ENCODE data around the gene INPP5E. TPM values are rescaled to one million over a fixed set of nuclear protein-coding genes. Genes with fewer than 3 reads are reported as not detected.

INPP5E gene
- total and polyA plus RNA-seq, 2 donors (not counting 1 experiment from before 2014, with no cell fraction given): 3.9 to 7.8 TPM

DNA sequence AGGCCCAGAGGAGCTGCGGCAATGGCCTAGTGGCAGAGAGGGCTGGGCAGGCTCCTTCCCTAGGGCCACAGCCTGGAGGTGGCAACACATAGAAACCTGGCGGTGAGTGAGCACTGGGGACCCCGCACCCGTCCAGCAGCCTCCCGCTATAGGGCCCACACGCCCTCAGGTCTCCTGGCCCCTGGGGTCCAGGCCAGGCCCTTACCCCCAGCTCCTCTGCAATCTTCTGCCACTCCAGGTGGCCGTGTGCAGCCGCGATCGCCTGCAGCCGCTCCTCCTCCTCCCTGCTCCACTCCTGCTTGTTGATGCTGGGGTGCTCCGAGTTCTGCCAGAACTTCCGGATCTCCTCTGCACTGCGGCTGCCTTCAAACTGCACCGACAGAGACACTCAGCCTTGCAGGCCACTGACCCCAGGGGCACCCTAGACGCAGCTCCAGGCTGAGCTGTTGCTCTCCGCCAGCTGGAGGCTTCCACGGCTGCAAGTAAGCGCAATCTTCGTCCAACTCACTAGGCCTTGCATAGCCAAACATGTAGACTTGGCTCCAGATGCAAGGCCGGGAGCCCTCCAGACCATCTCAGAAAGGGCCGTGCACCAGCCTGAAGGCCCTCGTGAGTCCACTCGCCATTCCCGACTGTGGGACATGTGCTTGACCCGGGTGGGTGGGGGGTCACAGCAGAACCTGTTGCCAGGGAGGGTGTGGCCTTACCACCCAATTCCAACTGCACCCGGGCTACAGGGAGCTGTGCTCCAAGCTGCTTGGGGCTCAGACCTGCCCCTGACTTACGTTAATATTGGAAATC is 47.7 kb downstream of the INPP5E start:
- Histone ChIP-seq H3K4me2 (ENCODE audit: extremely low read depth, insufficient read depth, low read length) (no peak overlapping the region), H4K20me1 (ENCODE audit: control insufficient read depth, extremely low read depth, insufficient read depth, low read length) (no peaks in the 10 kb centered on the region), H3K4me1 (ENCODE audit: control insufficient read depth, extremely low read depth, insufficient read depth, low read length) (no peaks in the 10 kb centered on the region), H3K79me2 (ENCODE audit: control insufficient read depth, insufficient read depth, low read length) (no peaks in the 10 kb centered on the region), H3K9ac (ENCODE audit: insufficient read depth, low read length) (no peak overlapping the region), H2AFZ (ENCODE audit: low read length) (no peak overlapping the region), H3K27me3 (ENCODE audit: control insufficient read depth, insufficient read depth, low read length) (no peaks in the 10 kb centered on the region), H3K36me3 (ENCODE audit: control insufficient read depth, insufficient read depth, low read length) (peaks cover 39% of the 10 kb centered on the region), H3K9me3 (ENCODE audit: control insufficient read depth, insufficient read depth, low read depth, low read length) (no peaks in the 10 kb centered on the region), H3K4me3 (replicated peaks in 1 of 4; ENCODE audit: control extremely low read depth in 1 of 4, insufficient read depth in 1 of 4, low read depth in 3 of 4, low read length in 4 of 4) (no peak overlapping the region), H3K27ac (ENCODE audit: insufficient read depth, low read length) (no peak overlapping the region)
- DNase-seq (ENCODE audit: low read depth in 2 of 2): no peak
- TF ChIP-seq EZH2 (IDR thresholded peaks at IDR 0.05; ENCODE audit: low read length, missing control alignments): no peak
- TF ChIP-seq CTCF (conservative IDR thresholded peaks at IDR 0.05 in 1 of 2, IDR thresholded peaks at IDR 0.05 in 1 of 2; ENCODE audit: low read depth in 1 of 2, low read length in 2 of 2): no peak

DNA sequence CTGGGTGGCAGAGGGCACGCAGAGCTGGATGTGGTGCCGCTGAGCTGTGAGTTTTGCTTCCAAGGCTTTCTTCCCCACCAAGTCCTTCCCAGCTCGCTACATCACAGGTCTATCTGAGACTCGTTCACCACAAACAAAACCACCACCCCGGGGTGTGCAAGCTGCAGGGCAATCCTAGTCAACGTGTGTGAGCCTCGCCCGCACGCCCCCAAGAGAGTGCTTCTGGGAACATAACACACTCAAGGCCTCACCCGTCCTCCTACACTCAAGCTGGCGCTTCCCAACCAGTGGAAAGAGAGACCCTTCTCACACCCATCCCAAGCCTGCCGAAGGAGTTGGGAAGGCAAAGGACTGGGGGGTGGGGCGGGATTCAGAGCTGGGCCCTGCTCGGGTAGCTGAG is 50.2 kb downstream of the INPP5E start:
- Histone ChIP-seq H3K9me3 (ENCODE audit: control insufficient read depth, insufficient read depth, low read depth, low read length) (no peaks in the 10 kb centered on the region), H3K4me2 (ENCODE audit: extremely low read depth, insufficient read depth, low read length) (no peak overlapping the region), H3K27me3 (ENCODE audit: control insufficient read depth, insufficient read depth, low read length) (no peaks in the 10 kb centered on the region), H3K4me1 (ENCODE audit: control insufficient read depth, extremely low read depth, insufficient read depth, low read length) (no peaks in the 10 kb centered on the region), H3K79me2 (ENCODE audit: control insufficient read depth, insufficient read depth, low read length) (no peaks in the 10 kb centered on the region), H2AFZ (ENCODE audit: low read length) (no peak overlapping the region), H3K36me3 (ENCODE audit: control insufficient read depth, insufficient read depth, low read length) (peaks cover 27% of the 10 kb centered on the region), H3K27ac (ENCODE audit: insufficient read depth, low read length) (no peak overlapping the region), H4K20me1 (ENCODE audit: control insufficient read depth, extremely low read depth, insufficient read depth, low read length) (no peaks in the 10 kb centered on the region), H3K4me3 (replicated peaks in 1 of 4; ENCODE audit: control extremely low read depth in 1 of 4, insufficient read depth in 1 of 4, low read depth in 3 of 4, low read length in 4 of 4) (no peak overlapping the region), H3K9ac (ENCODE audit: insufficient read depth, low read length) (no peak overlapping the region)
- no peak for DNase-seq (ENCODE audit: low read depth in 2 of 2)
- TF ChIP-seq CTCF (conservative IDR thresholded peaks at IDR 0.05 in 1 of 2, IDR thresholded peaks at IDR 0.05 in 1 of 2; ENCODE audit: low read depth in 1 of 2, low read length in 2 of 2): no peak

DNA sequence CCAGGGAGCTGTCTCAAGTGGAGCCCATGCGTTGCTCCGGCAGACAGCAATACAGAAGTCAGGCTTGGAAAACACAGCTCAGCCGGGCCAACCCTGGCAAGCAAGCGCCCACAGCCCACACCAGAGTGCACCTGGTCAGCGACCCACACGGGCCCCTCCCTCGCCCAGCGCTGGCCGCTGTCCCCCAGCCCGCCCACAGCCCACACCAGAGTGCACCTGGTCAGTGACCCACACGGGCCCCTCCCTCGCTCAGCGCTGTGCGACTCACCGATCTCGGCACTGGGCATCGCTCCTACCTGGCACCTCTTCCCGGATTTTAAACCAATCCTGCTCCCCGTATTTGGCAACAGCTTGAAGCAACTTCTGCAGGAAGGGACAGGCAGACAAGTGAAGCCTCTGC is 52.4 kb downstream of the INPP5E start:
- Histone ChIP-seq H2AFZ (ENCODE audit: low read length) (no peak overlapping the region), H3K4me1 (ENCODE audit: control insufficient read depth, extremely low read depth, insufficient read depth, low read length) (no peaks in the 10 kb centered on the region), H3K27ac (ENCODE audit: insufficient read depth, low read length) (no peak overlapping the region), H3K36me3 (ENCODE audit: control insufficient read depth, insufficient read depth, low read length) (peaks cover 34% of the 10 kb centered on the region), H4K20me1 (ENCODE audit: control insufficient read depth, extremely low read depth, insufficient read depth, low read length) (no peaks in the 10 kb centered on the region), H3K4me3 (replicated peaks in 1 of 4; ENCODE audit: control extremely low read depth in 1 of 4, insufficient read depth in 1 of 4, low read depth in 3 of 4, low read length in 4 of 4) (no peak overlapping the region), H3K79me2 (ENCODE audit: control insufficient read depth, insufficient read depth, low read length) (no peaks in the 10 kb centered on the region), H3K9ac (ENCODE audit: insufficient read depth, low read length) (no peak overlapping the region), H3K9me3 (ENCODE audit: control insufficient read depth, insufficient read depth, low read depth, low read length) (no peaks in the 10 kb centered on the region), H3K27me3 (ENCODE audit: control insufficient read depth, insufficient read depth, low read length) (no peaks in the 10 kb centered on the region), H3K4me2 (ENCODE audit: extremely low read depth, insufficient read depth, low read length) (no peak overlapping the region)
- no peak for DNase-seq (ENCODE audit: low read depth in 2 of 2)
- no peak for TF ChIP-seq EZH2 (IDR thresholded peaks at IDR 0.05; ENCODE audit: low read length, missing control alignments)
- no peak for TF ChIP-seq CTCF (conservative IDR thresholded peaks at IDR 0.05 in 1 of 2, IDR thresholded peaks at IDR 0.05 in 1 of 2; ENCODE audit: low read depth in 1 of 2, low read length in 2 of 2)
